ENCODE results near the gene ADAMTS10.
"Not testable (repeated sequence)": the region's sequence is repeated elsewhere in the genome, so short reads cannot be mapped to it uniquely, and the experiment has no call there.

The ADAMTS10 gene

DNA sequence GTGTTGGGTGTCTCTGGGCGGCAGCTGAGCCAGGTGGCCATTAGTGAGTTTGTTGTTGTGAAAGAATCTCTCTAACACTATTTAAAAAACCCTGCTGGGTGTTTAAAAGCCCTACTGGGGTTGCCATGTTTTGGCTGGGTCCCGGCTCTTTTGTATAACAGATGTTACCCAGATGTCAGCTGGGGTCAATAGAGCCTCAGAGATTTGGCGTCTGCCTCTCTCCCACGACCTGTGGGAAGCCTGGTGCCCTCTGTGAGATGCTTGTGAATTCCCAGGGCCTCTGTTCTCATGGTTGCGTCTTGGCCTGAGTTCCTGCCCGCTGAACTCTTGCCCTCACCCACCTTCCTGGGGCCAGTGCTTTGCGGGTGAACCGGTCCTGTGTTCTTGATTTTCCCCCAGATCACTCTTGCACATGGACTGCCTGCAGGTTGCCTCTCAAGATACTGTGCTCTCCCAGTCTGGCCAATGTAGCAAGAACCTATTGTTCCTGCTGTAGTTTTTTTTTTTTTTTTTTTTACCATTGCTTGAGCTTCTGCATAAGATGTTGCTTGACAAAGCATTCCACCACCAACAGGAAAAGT, 29.4 kb upstream of the ADAMTS10 start:
- TF ChIP-seq POLR2A (IDR thresholded peaks at IDR 0.05; ENCODE audit: extremely low read depth, insufficient read length) (peak; percentile 34), MYC (IDR thresholded peaks at IDR 0.05; ENCODE audit: low read depth, low read length) (peak; percentile 96), CTCF (IDR thresholded peaks at IDR 0.05; ENCODE audit: low read depth, low read length) (no peak)
- TF ChIP-seq, protein P1, sequence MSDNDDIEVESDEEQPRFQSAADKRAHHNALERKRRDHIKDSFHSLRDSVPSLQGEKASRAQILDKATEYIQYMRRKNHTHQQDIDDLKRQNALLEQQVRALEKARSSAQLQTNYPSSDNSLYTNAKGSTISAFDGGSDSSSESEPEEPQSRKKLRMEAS (IDR thresholded peaks at IDR 0.05; ENCODE audit: low read depth, low read length), result no peak
- H3K4me3 ChIP-seq (ENCODE audit: low read depth, low read length), result no peak overlapping the region
- DNase-seq (ENCODE audit: low read depth), result no peak

- TF ChIP-seq CTCF (IDR thresholded peaks at IDR 0.05; ENCODE audit: low read depth, low read length), result no peak
- TF ChIP-seq POLR2A (IDR thresholded peaks at IDR 0.05; ENCODE audit: extremely low read depth, insufficient read length), result peak; percentile 36
- peak; percentile 98 for TF ChIP-seq MYC (IDR thresholded peaks at IDR 0.05; ENCODE audit: low read depth, low read length)
- TF ChIP-seq, protein P1 (IDR thresholded peaks at IDR 0.05; ENCODE audit: low read depth, low read length), result peak; percentile 100
- peak overlapping the region; percentile 60 for H3K4me3 ChIP-seq (ENCODE audit: low read depth, low read length)
- peak; percentile 99 for DNase-seq (ENCODE audit: low read depth)
Observed at GRCh38 chr19:8638078-8638619, 27.6 kb upstream of the ADAMTS10 start.

GRCh38 chr19:8637070-8637469, 26.6 kb upstream of the ADAMTS10 start:
- DNase-seq (ENCODE audit: low read depth); H3K4me3 ChIP-seq (ENCODE audit: low read depth, low read length): not testable (repeated sequence)

DNA sequence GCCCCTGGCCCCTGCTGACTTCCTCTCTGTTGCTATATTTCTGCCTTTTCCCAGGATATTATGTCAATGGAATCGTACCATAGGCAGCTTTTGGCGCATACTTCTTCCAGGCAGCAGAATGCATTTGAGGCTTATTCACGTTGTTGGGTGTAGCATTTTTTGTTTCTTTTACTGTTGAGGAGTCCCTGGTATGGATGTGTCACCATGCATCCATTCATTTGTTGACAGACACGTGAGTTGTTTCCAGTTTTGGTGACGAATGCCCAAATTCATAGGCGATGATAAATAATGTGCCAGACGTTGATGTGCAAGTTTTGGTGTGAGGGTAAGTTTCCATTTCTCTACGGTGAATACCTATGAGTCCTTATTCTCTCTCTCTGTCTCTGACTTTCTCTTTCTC, 24.9 kb upstream of the ADAMTS10 start:
- no peak overlapping the region for H3K4me3 ChIP-seq (ENCODE audit: low read depth, low read length)
- no peak for DNase-seq (ENCODE audit: low read depth)
- TF ChIP-seq CTCF (IDR thresholded peaks at IDR 0.05; ENCODE audit: low read depth, low read length), result no peak
- TF ChIP-seq POLR2A (IDR thresholded peaks at IDR 0.05; ENCODE audit: extremely low read depth, insufficient read length), result no peak
- TF ChIP-seq, protein P1 (IDR thresholded peaks at IDR 0.05; ENCODE audit: low read depth, low read length), result no peak
- TF ChIP-seq MYC (IDR thresholded peaks at IDR 0.05; ENCODE audit: low read depth, low read length), result no peak

DNA sequence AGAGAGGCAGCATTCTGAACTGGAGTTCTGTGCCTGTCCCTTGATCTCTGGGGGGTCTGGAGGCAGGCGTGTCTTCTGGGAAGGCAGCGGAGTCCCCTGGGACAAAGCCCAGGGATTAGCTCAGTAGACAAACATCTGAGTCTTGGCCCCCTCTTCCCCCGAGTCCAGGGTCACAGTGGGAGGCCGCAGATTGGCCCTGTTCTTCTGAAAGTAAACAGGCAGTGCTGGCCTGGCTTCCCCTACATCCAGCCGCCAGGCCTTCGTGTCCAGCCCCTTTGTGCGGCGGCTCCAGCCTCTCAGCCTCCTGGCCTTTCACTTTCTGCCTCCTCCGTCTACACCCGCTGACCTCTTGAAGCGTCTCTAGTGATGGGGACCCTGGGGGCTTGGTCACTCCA, 20.9 kb upstream of the ADAMTS10 start:
- no peak for TF ChIP-seq POLR2A (IDR thresholded peaks at IDR 0.05; ENCODE audit: extremely low read depth, insufficient read length)
- no peak for DNase-seq (ENCODE audit: low read depth)
- H3K4me3 ChIP-seq (ENCODE audit: low read depth, low read length), result no peak overlapping the region

DNA sequence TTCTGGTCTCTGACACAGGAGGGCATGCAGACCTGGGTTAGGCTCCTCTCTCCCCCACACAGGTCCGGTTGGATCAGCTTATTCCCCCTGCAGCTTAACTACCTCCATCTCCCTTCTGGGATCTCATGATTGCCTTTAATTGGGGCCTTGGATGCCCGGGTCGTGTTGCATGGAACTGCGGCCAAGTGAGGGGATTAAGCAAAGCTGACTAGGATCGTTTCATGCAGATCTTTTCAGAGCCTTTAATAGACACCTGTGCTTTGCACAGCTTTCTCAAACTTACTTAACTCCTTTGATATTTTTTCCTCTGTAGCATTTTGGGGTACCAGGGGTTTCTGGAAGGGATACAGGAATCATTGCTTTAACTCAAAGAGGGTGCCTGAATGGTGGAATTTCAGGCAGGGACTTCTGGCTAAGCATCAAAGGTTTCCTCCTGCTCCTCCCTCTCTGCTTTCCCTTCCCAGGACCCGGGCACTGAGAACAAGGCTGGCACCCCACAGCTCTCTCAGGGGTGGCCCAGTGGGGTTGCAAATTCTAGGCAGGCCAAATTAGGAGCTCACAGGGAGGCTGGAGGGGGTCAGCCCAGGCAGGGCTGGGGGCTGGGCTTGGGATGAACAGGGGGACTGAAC, 20.4 kb upstream of the ADAMTS10 start:
- no peak overlapping the region for H3K4me3 ChIP-seq (ENCODE audit: low read depth, low read length)
- TF ChIP-seq, protein P1 (IDR thresholded peaks at IDR 0.05; ENCODE audit: low read depth, low read length), result no peak
- TF ChIP-seq CTCF (IDR thresholded peaks at IDR 0.05; ENCODE audit: low read depth, low read length) (no peak), MYC (IDR thresholded peaks at IDR 0.05; ENCODE audit: low read depth, low read length) (no peak), POLR2A (IDR thresholded peaks at IDR 0.05; ENCODE audit: extremely low read depth, insufficient read length) (no peak)
- no peak for DNase-seq (ENCODE audit: low read depth)
